GM18861 (cell line): Measurements from ENCODE around the gene CAPNS1.

Source experiments
- ATAC-seq: cut with Tn5 transposase; IDR thresholded peaks from one replicate; pipeline ENCODE4 v1.9.1; 2021; ENCODE audit not compliant: unreplicated experiment

CAPNS1 gene

GRCh38 chr19:36139473-36140303 is at the start of gene CAPNS1:
Gene CAPNS1 (plus strand): TSS chr19:36140066. CDS start chr19:36141012, 946 bp downstream.
- peak; percentile 76 for ATAC-seq

GRCh38 chr19:36090910-36091695 is 48.8 kb upstream of the CAPNS1 start:
- ATAC-seq = no peak

GRCh38 chr19:36092566-36092965 is 47.3 kb upstream of the CAPNS1 start:
- ATAC-seq = no peak

- no peak for ATAC-seq
These were observed 46.7 kb upstream of the CAPNS1 start for GRCh38 chr19:36093146-36093662.

GRCh38 chr19:36093687-36094086 is 46.2 kb upstream of the CAPNS1 start:
- ATAC-seq = no peak

- ATAC-seq = no peak
These were observed 42.8 kb upstream of the CAPNS1 start for GRCh38 chr19:36097036-36097435.

GRCh38 chr19:36099166-36099785 is 40.6 kb upstream of the CAPNS1 start:
- no peak for ATAC-seq

GRCh38 chr19:36100476-36100875 is 39.4 kb upstream of the CAPNS1 start:
- no peak for ATAC-seq

GRCh38 chr19:36101550-36102327 is 38.1 kb upstream of the CAPNS1 start:
- no peak for ATAC-seq

- no peak for ATAC-seq
These were observed 36.7 kb upstream of the CAPNS1 start for GRCh38 chr19:36103040-36103626.

GRCh38 chr19:36103842-36104552 is 35.9 kb upstream of the CAPNS1 start:
- ATAC-seq = no peak

- ATAC-seq = no peak
These were observed 33.4 kb upstream of the CAPNS1 start for GRCh38 chr19:36106441-36106840.

- no peak for ATAC-seq
These were observed 32.9 kb upstream of the CAPNS1 start for GRCh38 chr19:36106991-36107390.

- no peak for ATAC-seq
These were observed 31.2 kb upstream of the CAPNS1 start for GRCh38 chr19:36108684-36109083.

- ATAC-seq = no peak
These were observed 29.2 kb upstream of the CAPNS1 start, which contains the start of gene OVOL3 for GRCh38 chr19:36110487-36111199. Gene OVOL3 (plus strand): TSS chr19:36111143. CDS start chr19:36111203, 60 bp downstream.

GRCh38 chr19:36111200-36111539 is 28.7 kb upstream of the CAPNS1 start:
- no peak for ATAC-seq

GRCh38 chr19:36112678-36113077 is 27.2 kb upstream of the CAPNS1 start:
- ATAC-seq = no peak

GRCh38 chr19:36113425-36113824 is 26.4 kb upstream of the CAPNS1 start:
- ATAC-seq = no peak
